Transverse colon (tissue), 4 donors: ENCODE results near the gene UTP11. TPM values are rescaled to one million over a fixed set of nuclear protein-coding genes. Genes with fewer than 3 reads are reported as not detected.
A peak's percentile ranks its signal among the peaks of the same experiment; 100 is the strongest.
"Not testable (repeated sequence)": the region's sequence is repeated elsewhere in the genome, so short reads cannot be mapped to it uniquely, and the experiment has no call there.

Experiments
- DNase-seq: peaks from one replicate; pipeline ENCODE4 v3.0.0-alpha.2; 2019
- H3K27ac ChIP-seq, 4 donors: fragments of 200-600 bp; sonication (generic); 2 replicates each; pipeline ENCODE4 v1.5.1; 2016 to 2018; ENCODE audit warnings: inconsistent platforms in 4 of 4
- H3K27me3 ChIP-seq: fragments of 200-600 bp; sonication (generic); 2 replicates; pipeline ENCODE4 v1.5.1; 2017; ENCODE audit warnings: inconsistent platforms
- H3K36me3 ChIP-seq, 4 donors: fragments of 200-600 bp; sonication (generic); 2 replicates each; pipeline ENCODE4 v1.5.1; 2017 to 2019; ENCODE audit warnings: inconsistent platforms in 4 of 4
- H3K4me1 ChIP-seq, 4 donors: fragments of 200-600 bp; sonication (generic); 2 replicates each; pipeline ENCODE4 v1.5.1; 2017 to 2020; ENCODE audit warnings: inconsistent platforms in 4 of 4
- H3K4me3 ChIP-seq, 4 donors: fragments of 200-600 bp; sonication (generic); 1 replicate in 1 of 4; 2 replicates in 3 of 4; pipeline versions ENCODE4 v1.5.1 to v1.6.1; 2017 to 2019; ENCODE audit warnings: inconsistent platforms in 4 of 4
- H3K9me3 ChIP-seq, 2 donors: fragments of 200-600 bp; sonication (generic); 2 replicates each; pipeline ENCODE4 v1.5.1; 2017 to 2019; ENCODE audit warnings: inconsistent platforms in 2 of 2
- CTCF ChIP-seq, 5 experiments: fragments of 200-600 bp in 3 of 5; fragments of 450-650 bp in 2 of 5; sonication (generic) in 3 of 5; IDR thresholded peaks; 1 replicate in 2 of 5; 2 replicates in 3 of 5; pipeline ENCODE4 v1.5.1; 2016 to 2017; ENCODE audit warnings: antibody characterized with exemption in 5 of 5, inconsistent platforms in 3 of 5, mild to moderate bottlenecking in 2 of 5, moderate library complexity in 1 of 5
- EP300 ChIP-seq: sonication (generic); formaldehyde crosslinking; IDR thresholded peaks from one replicate; pipeline ENCODE4 v1.6.1; 2017; ENCODE audit warnings: antibody characterized with exemption, low read depth
- POLR2A ChIP-seq: fragments of 450-650 bp; IDR thresholded peaks from one replicate; pipeline ENCODE4 v1.6.1; 2016; ENCODE audit warnings: antibody characterized with exemption, mild to moderate bottlenecking, moderate library complexity
- POLR2AphosphoS5 ChIP-seq, 3 donors: sonication (generic); formaldehyde crosslinking; IDR thresholded peaks; one replicate each; pipeline ENCODE4 v1.6.1; 2016; ENCODE audit warnings: antibody characterized with exemption in 3 of 3
- WGBS, 2 donors: methylation state at CpG; one replicate each; pipeline ENCODE4 v1.1.5; 2018; ENCODE audit warnings: low coverage in 1 of 2; 5-methylcytosine and 5-hydroxymethylcytosine counted together
- in situ Hi-C, 4 donors: fragments of 200-750 bp; cut with MboI; loops; one replicate each; pipeline versions ENCODE4 v1.15.0 to v1.15.1; 2017; ENCODE audit warnings: low sequenced_read_pairs in 3 of 4, low pct_ligation_motif_present in 1 of 4, low pct_unique_long_range_greater_than_20kb in 1 of 4
- intact Hi-C: fragments of 100-400 bp; cut with DNase I; formaldehyde crosslinking; loops from one replicate; pipeline ENCODE4 v1.15.1; 2023; ENCODE audit warnings: low total_unique reads
- total RNA-seq, 4 donors: library from RNA; depleted of rRNA; stranded (reverse); fragments of >200 nt; gene quantifications; one replicate each; pipeline ENCODE4 v1.1.0, GENCODE V29; 2016

The UTP11 gene, protein sequence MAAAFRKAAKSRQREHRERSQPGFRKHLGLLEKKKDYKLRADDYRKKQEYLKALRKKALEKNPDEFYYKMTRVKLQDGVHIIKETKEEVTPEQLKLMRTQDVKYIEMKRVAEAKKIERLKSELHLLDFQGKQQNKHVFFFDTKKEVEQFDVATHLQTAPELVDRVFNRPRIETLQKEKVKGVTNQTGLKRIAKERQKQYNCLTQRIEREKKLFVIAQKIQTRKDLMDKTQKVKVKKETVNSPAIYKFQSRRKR
- total RNA-seq = 10 to 100 TPM in 2 of 4 donors, 1 to 10 TPM in 2; 3.2 to 22.2 (median 15.3) TPM

DNA sequence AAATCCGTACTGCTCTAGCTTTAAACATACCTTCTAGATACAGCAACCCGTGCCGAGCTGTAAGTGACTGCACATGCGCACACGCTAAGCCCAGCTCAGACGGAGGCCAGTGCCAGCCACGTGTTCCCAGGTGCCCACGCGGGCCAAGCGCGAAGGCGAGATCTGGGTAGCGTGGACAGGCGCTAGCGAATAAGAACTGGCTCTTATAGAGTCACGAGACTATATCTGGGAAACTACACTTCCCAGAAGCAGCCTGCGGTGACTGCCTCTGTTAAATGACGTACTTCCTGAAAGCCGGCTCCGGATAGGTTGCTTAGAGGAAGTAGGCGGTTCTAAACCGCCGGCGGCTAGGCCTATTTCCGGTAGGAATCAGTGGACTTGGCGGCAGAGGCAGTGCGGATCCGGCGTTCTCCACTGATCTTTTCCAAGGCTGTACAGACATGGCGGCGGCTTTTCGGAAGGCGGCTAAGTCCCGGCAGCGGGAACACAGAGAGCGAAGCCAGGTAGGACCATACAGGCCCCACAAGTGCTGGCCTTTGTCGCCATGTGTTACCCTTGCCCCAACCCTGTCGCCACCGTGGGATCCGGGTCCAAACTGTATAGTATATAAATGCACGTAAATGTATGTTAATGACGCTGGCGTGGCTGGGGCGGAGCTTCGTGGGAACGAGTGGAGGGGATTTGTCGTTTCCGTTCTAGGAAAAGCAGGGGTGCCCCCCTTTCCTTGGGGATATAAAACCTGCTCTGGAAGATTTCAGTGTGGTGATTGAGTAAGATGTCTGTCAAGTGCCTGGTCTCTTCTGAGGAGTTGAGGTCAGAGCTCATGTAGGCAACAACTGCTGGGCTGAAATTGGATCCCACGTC lies at the start of gene UTP11:
TSS of gene UTP11 (plus strand) at position 372 of the 864 bp plus-strand sequence. CDS start at position 441, 69 bp downstream.
- Histone ChIP-seq H3K27me3 (no peaks in the 10 kb centered on the region), H3K27ac (peak within 1 kb of the TSS; percentile 92 to 96 (median 96)), H3K36me3 (peaks cover 0 to 7% (median under 1%) of the 10 kb centered on the region in 4 donors), H3K4me1 (peaks cover 6 to 44% (median 28%) of the 10 kb centered on the region in 4 donors), H3K4me3 (peak within 1 kb of the TSS; percentile 74 to 90 (median 84)), H3K9me3 (no peaks in the 10 kb centered on the region)
- in situ Hi-C loops (no loop called here), intact Hi-C loops (loop anchor here (1.0 kb wide), 1 partner anchor 17 kb away; no protein-coding TSS in a partner anchor)
- WGBS, 2 donors = 1 to 3% methylated on average over 7 to 49 of the region's 49 CpGs
- TF ChIP-seq POLR2A (peak; percentile 70), CTCF (IDR thresholded peaks at IDR 0.05) (no peak), POLR2AphosphoS5 (IDR thresholded peaks at IDR 0.05) (peak; percentile 65 to 81 (median 80))
- peak; percentile 94 for DNase-seq

GRCh38 chr1:37964106-37964505 lies 48.4 kb upstream of the UTP11 start:
- in situ Hi-C loops = loop anchor here in 1 of 4 donors (10.0 kb wide), 1 partner anchor 79 kb away; no protein-coding TSS in a partner anchor
- H3K9me3 ChIP-seq, H3K4me1 ChIP-seq, H3K27ac ChIP-seq, H3K27me3 ChIP-seq, DNase-seq, H3K4me3 ChIP-seq, intact Hi-C loops: not testable (repeated sequence)
- peaks cover 0 to 46% (median 19%) of the 10 kb centered on the region in 4 donors for H3K36me3 ChIP-seq
- WGBS, 2 donors = 77 to 87% methylated on average over 8 to 12 of the region's 12 CpGs

- TF ChIP-seq POLR2AphosphoS5 (IDR thresholded peaks at IDR 0.05) (no peak), CTCF (IDR thresholded peaks at IDR 0.05) (no peak), POLR2A (no peak), EP300 (no peak)
- no peak overlapping the region for H3K27ac ChIP-seq
- H3K36me3 ChIP-seq = peaks cover 0 to 43% (median 19%) of the 10 kb centered on the region in 4 donors
- no peaks in the 10 kb centered on the region for H3K9me3 ChIP-seq
- in situ Hi-C loops = loop anchor here in 1 of 4 donors (10.0 kb wide), 1 partner anchor 80 kb away; no protein-coding TSS in a partner anchor
- intact Hi-C loops = no loop called here
- no peaks in the 10 kb centered on the region for H3K27me3 ChIP-seq
- WGBS, 2 donors = 89% methylated on average over 4 of the region's 4 CpGs; no CpG with 5 or more reads in 1 of the 2 donors
- no peak for DNase-seq
- H3K4me1 ChIP-seq = no peaks in the 10 kb centered on the region
- no peak overlapping the region for H3K4me3 ChIP-seq
These were observed 47.2 kb upstream of the UTP11 start for GRCh38 chr1:37965301-37965700.

DNA sequence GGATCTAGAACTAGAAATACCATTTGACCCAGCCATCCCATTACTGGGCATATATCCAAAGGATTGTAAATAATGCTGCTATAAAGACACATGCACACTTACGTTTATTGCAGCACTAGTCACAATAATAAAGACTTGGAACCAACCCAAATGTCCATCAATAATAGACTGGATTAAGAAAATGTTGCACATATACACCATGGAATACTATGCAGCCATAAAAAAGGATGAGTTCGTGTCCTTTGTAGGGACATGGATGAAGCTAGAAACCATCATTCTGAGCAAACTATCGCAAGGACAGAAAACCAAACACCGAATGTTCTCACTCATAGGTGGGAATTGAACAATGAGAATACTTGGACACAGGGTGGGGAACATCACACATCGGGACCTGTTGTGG lies 38.9 kb upstream of the UTP11 start:
- WGBS, 2 donors = 84 to 91% methylated on average over 5 of the region's 5 CpGs
- H3K27me3 ChIP-seq, H3K9me3 ChIP-seq, H3K27ac ChIP-seq, intact Hi-C loops, H3K4me3 ChIP-seq, in situ Hi-C loops, H3K4me1 ChIP-seq, DNase-seq: not testable (repeated sequence)
- peaks cover 0 to 57% (median 27%) of the 10 kb centered on the region in 4 donors for H3K36me3 ChIP-seq

- DNase-seq = no peak
- Histone ChIP-seq H3K27ac (peak overlapping the region in 1 of 4 donors; percentile 3), H3K4me3 (no peak overlapping the region), H3K9me3 (no peaks in the 10 kb centered on the region), H3K4me1 (peaks cover 0 to 3% (median 0%) of the 10 kb centered on the region in 4 donors), H3K36me3 (peaks cover 0 to 57% (median 27%) of the 10 kb centered on the region in 4 donors), H3K27me3 (no peaks in the 10 kb centered on the region)
- in situ Hi-C loops (no loop called here), intact Hi-C loops (no loop called here)
- 73 to 87% methylated on average over 5 of the region's 5 CpGs for WGBS, 2 donors
- TF ChIP-seq EP300 (no peak), CTCF (IDR thresholded peaks at IDR 0.05) (no peak), POLR2A (no peak)
These were observed 38.0 kb upstream of the UTP11 start for GRCh38 chr1:37974567-37974966.
